Thyroid gland (tissue), 4 donors: ENCODE measurements around the gene OSR1. TPM values are rescaled to one million over a fixed set of nuclear protein-coding genes. Genes with fewer than 3 reads are reported as not detected.

ENCODE experiments used
- DNase-seq, 2 donors: peaks; one replicate each; pipeline ENCODE4 v3.0.0-alpha.2; 2019
- H3K27ac ChIP-seq, 3 donors: fragments of 200-600 bp; sonication (generic); 1 replicate in 2 of 3; 2 replicates in 1 of 3; pipeline ENCODE4 v1.5.1; 2016 to 2019; ENCODE audit warnings: mild to moderate bottlenecking in 1 of 3, moderate library complexity in 1 of 3
- H3K27me3 ChIP-seq: fragments of 200-600 bp; sonication (generic); one replicate; pipeline ENCODE4 v1.5.1; 2019
- H3K36me3 ChIP-seq, 2 donors: fragments of 200-600 bp; sonication (generic); one replicate each; pipeline ENCODE4 v1.5.1; 2016 to 2019
- H3K4me1 ChIP-seq, 2 donors: fragments of 200-600 bp; sonication (generic); one replicate each; pipeline ENCODE4 v1.5.1; 2017 to 2019
- H3K4me3 ChIP-seq, 3 donors: fragments of 200-600 bp; sonication (generic); replicated peaks in 1 of 3; 1 replicate in 2 of 3; 2 replicates in 1 of 3; pipeline ENCODE4 v1.5.1; 2016; ENCODE audit warnings: mild to moderate bottlenecking in 1 of 3
- H3K9me3 ChIP-seq: fragments of 200-600 bp; sonication (generic); one replicate; pipeline ENCODE4 v1.5.1; 2017
- CTCF ChIP-seq, 6 experiments: fragments of 200-600 bp in 3 of 6; fragments of 450-650 bp in 3 of 6; sonication (generic) in 3 of 6; IDR thresholded peaks; one replicate each; pipeline ENCODE4 v1.5.1; 2016 to 2019; ENCODE audit warnings: antibody characterized with exemption in 6 of 6, mild to moderate bottlenecking in 2 of 6, inconsistent platforms in 1 of 6, moderate library complexity in 1 of 6
- POLR2A ChIP-seq, 2 donors: fragments of 450-650 bp; IDR thresholded peaks; one replicate each; pipeline ENCODE4 v1.6.1; 2017; ENCODE audit warnings: antibody characterized with exemption in 2 of 2, mild to moderate bottlenecking in 2 of 2, moderate library complexity in 1 of 2
- WGBS, 2 donors: methylation state at CpG; one replicate each; pipeline ENCODE4 v1.1.5; 2017; 5-methylcytosine and 5-hydroxymethylcytosine counted together
- intact Hi-C: fragments of 100-400 bp; cut with DNase I; formaldehyde crosslinking; loops from one replicate; pipeline ENCODE4 v1.15.1; 2023
- total RNA-seq, 4 donors: library from RNA; depleted of rRNA; stranded (reverse); fragments of >200 nt; gene quantifications; one replicate each; pipeline ENCODE4 v1.2.3, GENCODE V29; 2016

OSR1 gene
- total RNA-seq, 4 donors from 2014 or later, result 4.9 to 15.2 (median 10.8) TPM

- WGBS, 2 donors, result 32 to 39% methylated on average over 11 of the region's 11 CpGs
- Histone ChIP-seq H3K36me3 (no peaks in the 10 kb centered on the region), H3K4me1 (peaks cover 40 to 45% of the 10 kb centered on the region in 2 donors), H3K27me3 (peaks cover 49% of the 10 kb centered on the region), H3K27ac (no peak overlapping the region), H3K9me3 (no peaks in the 10 kb centered on the region), H3K4me3 (no peak overlapping the region)
- intact Hi-C loops, result loop anchor here (5.0 to 10.0 kb wide), 2 partner anchors 369 to 791 kb away; partner anchors contain the start of gene RDH14
- no peak for DNase-seq
- TF ChIP-seq CTCF (IDR thresholded peaks at IDR 0.05) (no peak), POLR2A (IDR thresholded peaks at IDR 0.05) (no peak)
Observed at GRCh38 chr2:19353721-19354050, 4.7 kb downstream of the OSR1 start.

- TF ChIP-seq CTCF (IDR thresholded peaks at IDR 0.05) (peak in 2 of 6 experiments; percentile 9 to 23), POLR2A (IDR thresholded peaks at IDR 0.05) (no peak)
- Histone ChIP-seq H3K27ac (peak overlapping the region in 1 of 3 donors; percentile 33), H3K9me3 (no peaks in the 10 kb centered on the region), H3K4me1 (peaks cover 39 to 41% of the 10 kb centered on the region in 2 donors), H3K36me3 (no peaks in the 10 kb centered on the region), H3K27me3 (peaks cover 49% of the 10 kb centered on the region), H3K4me3 (no peak overlapping the region)
- WGBS, 2 donors, result 28 to 33% methylated on average over 26 to 33 of the region's 40 CpGs
- intact Hi-C loops, result loop anchor here (5.0 to 10.0 kb wide), 2 partner anchors 368 to 791 kb away; partner anchors contain the start of gene RDH14
- peak in 1 of 2 donors; percentile 42 for DNase-seq
Observed at GRCh38 chr2:19352946-19353720, 5.3 kb downstream of the OSR1 start.

- Histone ChIP-seq H3K4me3 (peak overlapping the region in 1 of 3 donors; percentile 19), H3K4me1 (peaks cover 32 to 33% of the 10 kb centered on the region in 2 donors), H3K9me3 (no peaks in the 10 kb centered on the region), H3K36me3 (no peaks in the 10 kb centered on the region), H3K27me3 (peaks cover 49% of the 10 kb centered on the region), H3K27ac (peak overlapping the region in 1 of 3 donors; percentile 66)
- TF ChIP-seq POLR2A (IDR thresholded peaks at IDR 0.05), result no peak
- TF ChIP-seq CTCF (IDR thresholded peaks at IDR 0.05), result no peak
- 8 to 11% methylated on average over 28 to 29 of the region's 29 CpGs for WGBS, 2 donors
- no peak for DNase-seq
- intact Hi-C loops, result loop anchor here (5.0 to 10.0 kb wide), 2 partner anchors 367 to 790 kb away; partner anchors contain the start of gene RDH14
Observed at GRCh38 chr2:19351899-19352697, 6.3 kb downstream of the OSR1 start.

DNA sequence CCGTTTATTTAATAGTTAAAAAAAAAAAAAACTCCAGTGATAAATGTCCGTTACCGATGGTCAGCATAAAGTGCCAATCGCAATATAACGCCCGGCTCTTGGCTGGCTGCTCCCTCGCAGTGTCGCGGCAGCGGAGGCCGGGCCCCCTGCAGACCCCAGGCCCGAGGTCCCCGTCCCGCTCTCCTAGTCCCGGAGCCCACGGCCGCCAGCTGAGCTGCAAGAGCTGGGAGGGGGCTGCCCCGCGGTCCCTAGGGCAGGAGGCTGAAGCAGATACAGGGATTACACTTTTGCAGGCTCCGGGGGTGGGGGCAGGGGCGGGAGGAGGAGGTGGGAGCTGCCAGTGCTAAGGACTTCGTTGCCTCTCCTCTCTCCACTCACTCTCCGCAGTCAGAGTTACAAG, 6.9 kb downstream of the OSR1 start:
- no peaks in the 10 kb centered on the region for H3K36me3 ChIP-seq
- H3K9me3 ChIP-seq, result no peaks in the 10 kb centered on the region
- H3K27me3 ChIP-seq, result peaks cover 45% of the 10 kb centered on the region
- no peak for DNase-seq
- WGBS, 2 donors, result 9 to 12% methylated on average over 10 to 23 of the region's 23 CpGs
- intact Hi-C loops, result loop anchor here (5.0 to 10.0 kb wide), 2 partner anchors 367 to 789 kb away; partner anchors contain the start of gene RDH14
- no peak for TF ChIP-seq CTCF (IDR thresholded peaks at IDR 0.05)
- TF ChIP-seq POLR2A (IDR thresholded peaks at IDR 0.05), result no peak
- peak overlapping the region in 1 of 3 donors; percentile 66 for H3K27ac ChIP-seq
- H3K4me1 ChIP-seq, result peaks cover 27 to 31% of the 10 kb centered on the region in 2 donors
- H3K4me3 ChIP-seq, result peak overlapping the region in 1 of 3 donors; percentile 19
